HepG2 (cell line): ENCODE results near the gene HECTD1. TPM values are rescaled to one million over a fixed set of nuclear protein-coding genes. Genes with fewer than 3 reads are reported as not detected.

Experiments
- ATAC-seq: fragments of 200-7000 bp; cut with Tn5 transposase; 3 replicates; pipeline ENCODE4 v1.9.1; 2020; ENCODE audit warnings: mild to moderate bottlenecking, moderate library complexity
- BruUV-seq: library from RNA; stranded (reverse); fragments of 400-500 nt; replicated peaks from 2 replicates; lab custom pipeline; 2021; lab: Mats Ljungman, UMichigan
- CTCF ChIA-PET: fragments of 300-600 bp; formaldehyde crosslinking; extraction: SDS; loops from one replicate; lab custom pipeline; 2021; ENCODE audit warnings: low total read pairs, inconsistent platforms, low intra/inter-chr PET ratio; lab: Yijun Ruan, JAX
- POLR2A ChIA-PET: fragments of 350-600 bp; sonication (Branson Sonifier 250); formaldehyde crosslinking; loops from one replicate; lab custom pipeline; 2020; ENCODE audit warnings: antibody characterized with exemption, inconsistent platforms; lab: Yijun Ruan, JAX
- DNase-seq: peaks from one replicate; pipeline ENCODE4 v3.0.0-alpha.2; 2015; ENCODE audit warnings: low spot score
- FAIRE-seq: peaks from 3 replicates; lab custom pipeline; 2011; peaks lifted over from hg19 to GRCh38; lab: Jason Lieb, UNC
- H2AFZ ChIP-seq: one replicate; pipeline ENCODE4 v1.6.1; 2011; ENCODE audit warnings: low read length, inconsistent platforms
- H3K27ac ChIP-seq: fragments of 300-600 bp; 3 replicates; pipeline ENCODE4 v1.8.0; 2011; ENCODE audit warnings: mixed run types, mild to moderate bottlenecking, mixed read lengths, low read length, inconsistent platforms; ENCODE audit not compliant: insufficient read depth; ENCODE audit errors: extremely low read length
- H3K27me3 ChIP-seq, 2 experiments: fragments of 200-600 bp in 1 of 2; 2 replicates in 1 of 2; 3 replicates in 1 of 2; pipeline versions ENCODE4 v1.6.0 to v1.8.0; 2011; ENCODE audit warnings: low read length in 2 of 2, mild to moderate bottlenecking in 2 of 2, moderate library complexity in 2 of 2, inconsistent platforms in 1 of 2; ENCODE audit not compliant: insufficient read depth in 2 of 2, control insufficient read depth in 1 of 2
- H3K36me3 ChIP-seq, 2 experiments: fragments of 200-600 bp in 1 of 2; replicated peaks in 1 of 2; 2 replicates in 1 of 2; 3 replicates in 1 of 2; pipeline versions ENCODE4 v1.5.1 to v1.8.0; 2011; ENCODE audit warnings: low read length in 2 of 2, inconsistent platforms in 1 of 2; ENCODE audit not compliant: insufficient read depth in 2 of 2, control insufficient read depth in 1 of 2
- H3K4me1 ChIP-seq: 2 replicates; pipeline ENCODE4 v1.5.1; 2012; ENCODE audit warnings: low read length, inconsistent platforms; ENCODE audit not compliant: insufficient read depth
- H3K4me2 ChIP-seq: 2 replicates; pipeline ENCODE4 v1.6.0; 2011; ENCODE audit warnings: low read depth, low read length, inconsistent platforms
- H3K4me3 ChIP-seq, 3 experiments: fragments of 200-600 bp in 1 of 3; sonication (generic), shearing (Covaris generic) in 1 of 3; replicated peaks in 1 of 3; 2 replicates each; pipeline ENCODE4 v1.5.1; 2011 to 2016; ENCODE audit warnings: low read length in 3 of 3, inconsistent platforms in 2 of 3, low read depth in 2 of 3, mild to moderate bottlenecking in 2 of 3, control low read depth in 1 of 3, mixed read lengths in 1 of 3; ENCODE audit not compliant: insufficient read depth in 1 of 3
- H3K79me2 ChIP-seq: one replicate; pipeline ENCODE4 v1.6.1; 2011; ENCODE audit warnings: low read length, inconsistent platforms; ENCODE audit not compliant: insufficient read depth
- H3K9ac ChIP-seq: 2 replicates; pipeline ENCODE4 v1.6.0; 2011; ENCODE audit warnings: mild to moderate bottlenecking, low read depth, low read length, inconsistent platforms; ENCODE audit not compliant: insufficient read depth
- H3K9me3 ChIP-seq: 2 replicates; pipeline ENCODE4 v1.5.1; 2012; ENCODE audit warnings: mild to moderate bottlenecking, low read length
- H4K20me1 ChIP-seq: 2 replicates; pipeline ENCODE4 v1.6.0; 2011; ENCODE audit warnings: inconsistent platforms, mild to moderate bottlenecking, low read length, moderate library complexity; ENCODE audit not compliant: insufficient read depth
- ATF2 ChIP-seq: sonication (generic); formaldehyde crosslinking; IDR thresholded peaks from 2 replicates; pipeline ENCODE4 v1.4.0; 2020; ENCODE audit warnings: missing genetic modification reagents
- CEBPB ChIP-seq: IDR thresholded peaks from 2 replicates; pipeline ENCODE4 v1.6.1; 2011; ENCODE audit warnings: low read depth, low read length, improper control_type of control experiment, borderline replicate concordance
- GATAD2A ChIP-seq: IDR thresholded peaks from 2 replicates; pipeline ENCODE4 v1.6.1; 2016
- MTF1 ChIP-seq: sonication (generic); formaldehyde crosslinking; IDR thresholded peaks from 2 replicates; pipeline ENCODE4 v1.5.0; 2020; ENCODE audit warnings: missing genetic modification reagents
- RBM22 ChIP-seq: fragments of 200-400 bp; formaldehyde crosslinking; optimal IDR thresholded peaks from 2 replicates; pipeline ENCODE3; 2017; ENCODE audit warnings: mild to moderate bottlenecking, low read length, moderate library complexity
- YEATS4 ChIP-seq: sonication (generic); formaldehyde crosslinking; IDR thresholded peaks from 2 replicates; pipeline ENCODE4 v1.4.0; 2020; ENCODE audit warnings: missing genetic modification reagents, borderline replicate concordance
- ZNF205 ChIP-seq: IDR thresholded peaks from 2 replicates; pipeline ENCODE4 v1.6.1; 2018; ENCODE audit warnings: missing biosample characterization, missing genetic modification reagents
- ZNF224 ChIP-seq: sonication (generic); formaldehyde crosslinking; IDR thresholded peaks from 2 replicates; pipeline ENCODE4 v1.5.0; 2020; ENCODE audit warnings: mild to moderate bottlenecking, missing genetic modification reagents
- ZSCAN20 ChIP-seq: sonication (generic); formaldehyde crosslinking; IDR thresholded peaks from 2 replicates; pipeline ENCODE4 v1.4.0; 2020; ENCODE audit warnings: missing genetic modification reagents, mild to moderate bottlenecking, borderline replicate concordance
- WGBS: methylation state at CpG from one replicate; pipeline ENCODE4 v1.1.6; 2017; ENCODE audit warnings: low lambda C conversion rate; 5-methylcytosine and 5-hydroxymethylcytosine counted together
- in situ Hi-C: cut with HindIII; loops from 2 replicates; pipeline ENCODE4 v1.10.0; 2017; ENCODE audit warnings: low pct_unique_long_range_greater_than_20kb; ENCODE audit not compliant: extremely low pct_ligation_motif_present
- intact Hi-C: fragments of 100-400 bp; cut with micrococcal nuclease; formaldehyde crosslinking; loops from one replicate; pipeline ENCODE4 v1.10.0; 2022; ENCODE audit not compliant: unreplicated experiment
- polyA plus RNA-seq, 8 experiments: library from polyadenylated mRNA; depleted of rRNA in 3 of 8; stranded (reverse) in 7 of 8; unstranded in 1 of 8; fragments of >200 nt; fragmentation: Illumina TruSeq in 4 of 8; extraction: Trizol in 4 of 8; gene quantifications; 2 replicates each; pipeline versions ENCODE4 v1.2.1 to v1.2.3, GENCODE V29; 2011 to 2016; ENCODE audit warnings: low read depth in 4 of 8, missing spikeins in 1 of 8, mixed read lengths in 1 of 8; ENCODE audit not compliant: insufficient read depth in 1 of 8
- total RNA-seq, 5 experiments: library from RNA; depleted of rRNA; stranded (reverse); fragments of >200 nt; fragmentation: Illumina TruSeq; extraction: Trizol; gene quantifications; 2 replicates each; pipeline ENCODE4 v1.2.3, GENCODE V29; 2016; ENCODE audit warnings: low read depth in 1 of 5

Gene HECTD1
- total and polyA plus RNA-seq, 2 of the 13 experiments (the other 11 are each of a cell fraction or from before 2014, with no cell fraction given): 312 to 560 TPM

GRCh38 chr14:31113794-31114193 lies 93.8 kb downstream of the HECTD1 start:
- BruUV-seq: no TSS peak
- H3K27ac ChIP-seq: no peak overlapping the region
- no peak overlapping the region for H3K4me3 ChIP-seq
- FAIRE-seq (no peak), DNase-seq (no peak), ATAC-seq (no peak)
- 0 out of 2 replicates have a peak, but pooled peaks have one; percentile 25 for TF ChIP-seq YEATS4 (CRISPR knock-in tag)
- no peak for TF ChIP-seq ZNF205
- TF ChIP-seq GATAD2A: no peak
- TF ChIP-seq ZNF224 (CRISPR knock-in tag): no peak
- TF ChIP-seq ZSCAN20: 0 out of 2 replicates have a peak, but pooled peaks have one; percentile 11
- TF ChIP-seq RBM22: peak; percentile 94
- 0 out of 2 replicates have a peak, but pooled peaks have one; percentile 23 for TF ChIP-seq MTF1
- no peaks in the 10 kb centered on the region for H3K79me2 ChIP-seq
- over 99% methylated on average over 3 of the region's 3 CpGs for WGBS
- intact Hi-C loops: no loop called here
- in situ Hi-C loops: no loop called here
- H3K27me3 ChIP-seq: no peaks in the 10 kb centered on the region
- H3K36me3 ChIP-seq: peaks cover 60 to 95% of the 10 kb centered on the region in 2 experiments
- ChIA-PET CTCF (interaction anchor here (1.0 kb wide), 1 partner anchor 134 kb away, joined by 3 read pairs; no protein-coding TSS in a partner anchor), POLR2A (no interaction called here)
- H3K4me2 ChIP-seq: no peak overlapping the region
- no peak overlapping the region for H3K9ac ChIP-seq
- no peaks in the 10 kb centered on the region for H3K9me3 ChIP-seq
- H4K20me1 ChIP-seq: no peaks in the 10 kb centered on the region
- no peaks in the 10 kb centered on the region for H3K4me1 ChIP-seq
- no peak overlapping the region for H2AFZ ChIP-seq

GRCh38 chr14:31110872-31111271 lies 96.7 kb downstream of the HECTD1 start:
- Histone ChIP-seq H3K27me3 (no peaks in the 10 kb centered on the region), H3K4me1 (no peaks in the 10 kb centered on the region), H2AFZ (no peak overlapping the region), H3K9me3 (no peaks in the 10 kb centered on the region), H3K4me2 (no peak overlapping the region), H3K27ac (no peak overlapping the region), H4K20me1 (no peaks in the 10 kb centered on the region), H3K79me2 (no peaks in the 10 kb centered on the region), H3K4me3 (no peak overlapping the region), H3K9ac (no peak overlapping the region), H3K36me3 (peaks cover 57 to 95% of the 10 kb centered on the region in 2 experiments)
- in situ Hi-C loops: no loop called here
- ChIA-PET POLR2A (no interaction called here), CTCF (no interaction called here)
- 98% methylated on average over 2 of the region's 2 CpGs for WGBS
- ATAC-seq (no peak), FAIRE-seq (no peak), DNase-seq (no peak)
- intact Hi-C loops: no loop called here
- TF ChIP-seq CEBPB (peak; percentile 83; the same call in 1 of the 2 replicates), ATF2 (no peak)
- no TSS peak for BruUV-seq
